H1 (cell line): ENCODE measurements around the gene RNU7-1. TPM values are rescaled to one million over a fixed set of nuclear protein-coding genes. Genes with fewer than 3 reads are reported as not detected.

Experiments used
- JUN ChIP-seq: IDR thresholded peaks from 2 replicates; pipeline ENCODE4 v1.6.1; 2011; ENCODE audit warnings: low read depth, mild to moderate bottlenecking, improper control_type of control experiment, low read length
- RAD21 ChIP-seq, 2 experiments: IDR thresholded peaks in 1 of 2; conservative IDR thresholded peaks in 1 of 2; 2 replicates each; pipeline ENCODE4 v1.6.1; 2011; ENCODE audit warnings: low read depth in 2 of 2, low read length in 2 of 2, improper control_type of control experiment in 1 of 2, inconsistent platforms in 1 of 2, mild to moderate bottlenecking in 1 of 2, moderate library complexity in 1 of 2
- polyA plus RNA-seq, 7 experiments: library from polyadenylated mRNA; depleted of rRNA in 3 of 7; stranded (reverse) in 5 of 7; unstranded in 2 of 7; fragments of >200 nt in 5 of 7; fragments of 200-250 nt in 2 of 7; gene quantifications; 1 replicate in 5 of 7; 2 replicates in 1 of 7; 4 replicates in 1 of 7; pipeline versions ENCODE4 v1.2.1 to v1.2.3, GENCODE V29; 2011 to 2013; ENCODE audit warnings: missing spikeins in 2 of 7, mixed read lengths in 2 of 7
- total RNA-seq: library from RNA; stranded (reverse); fragmentation: NEBNext Ultra II Directional; extraction: Animal tissue kit (Norgen Biotek cat#: 25700); gene quantifications from 2 replicates; pipeline ENCODE4 v1.2.1, GENCODE V29; 2021

Gene RNU7-1
- total and polyA plus RNA-seq, 2 of the 8 experiments (the other 6 are each of a cell fraction or from before 2014, with no cell fraction given) = not detected

DNA sequence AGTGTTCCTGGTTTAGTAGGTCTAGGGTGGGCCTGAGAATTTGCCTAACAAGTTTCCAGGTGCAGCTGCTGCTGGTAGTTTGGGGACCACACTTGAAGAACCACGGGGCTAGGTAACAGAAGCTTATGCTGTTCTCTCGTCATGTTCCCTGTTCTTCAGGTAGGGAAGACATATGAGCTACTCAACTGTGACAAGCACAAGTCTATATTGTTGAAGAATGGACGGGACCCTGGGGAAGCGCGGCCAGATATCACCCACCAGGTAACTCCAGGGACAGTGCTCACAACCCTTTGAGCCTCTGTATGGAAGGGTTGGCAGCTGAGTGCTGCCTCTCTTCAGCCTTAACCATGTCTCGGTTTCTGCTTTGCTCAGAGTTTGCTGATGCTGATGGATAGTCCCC is 30.6 kb downstream of the RNU7-1 start (continued):
- no peak for TF ChIP-seq RAD21 (IDR thresholded peaks at IDR 0.05 in 1 of 2, conservative IDR thresholded peaks at IDR 0.05 in 1 of 2; ENCODE audit: low read depth in 2 of 2, low read length in 2 of 2)
- TF ChIP-seq JUN = no peak
